Caco-2 (cell line): ENCODE results near the gene YIPF3. TPM values are rescaled to one million over a fixed set of nuclear protein-coding genes. Genes with fewer than 3 reads are reported as not detected.
A peak's percentile ranks its signal among the peaks of the same experiment; 100 is the strongest.

Experiments
- BruUV-seq: library from RNA; stranded (reverse); fragments of 400-500 nt; replicated peaks from 2 replicates; lab custom pipeline; 2021; lab: Mats Ljungman, UMichigan
- CTCF ChIA-PET: fragments of 300-600 bp; sonication (Branson Sonifier 250); formaldehyde crosslinking; loops from one replicate; lab custom pipeline; 2022; ENCODE audit warnings: antibody characterized with exemption; lab: Charles Lee
- POLR2A ChIA-PET: fragments of 300-600 bp; sonication (Branson Sonifier 250); formaldehyde crosslinking; loops from one replicate; lab custom pipeline; 2022; ENCODE audit warnings: antibody characterized with exemption; lab: Charles Lee
- DNase-seq, 2 experiments: peaks; one replicate each; pipeline versions ENCODE4 v3.0.0 to v3.0.0-alpha.2; 2020 to 2022
- H3K27me3 ChIP-seq: replicated peaks from 2 replicates; pipeline ENCODE4 v1.6.0; 2011; ENCODE audit warnings: low read length; ENCODE audit not compliant: control insufficient read depth, insufficient read depth
- H3K36me3 ChIP-seq: 2 replicates; pipeline ENCODE4 v1.5.1; 2011; ENCODE audit warnings: low read length; ENCODE audit not compliant: control insufficient read depth, insufficient read depth
- H3K4me1 ChIP-seq: fragments of 250-450 bp; sonication (Bioruptor Pico); 2 replicates; pipeline ENCODE4 v1.5.1; 2020; ENCODE audit warnings: mild to moderate bottlenecking
- H3K4me3 ChIP-seq: 2 replicates; pipeline ENCODE4 v1.5.1; 2011; ENCODE audit warnings: low read depth, mild to moderate bottlenecking, control low read depth, low read length
- H3K9me3 ChIP-seq: fragments of 250-450 bp; sonication (Bioruptor Pico); 2 replicates; pipeline ENCODE4 v1.5.1; 2020; ENCODE audit warnings: mild to moderate bottlenecking, moderate library complexity
- H3K27ac Mint-ChIP-seq: one replicate; pipeline ENCODE4 v1.8.0; 2022; ENCODE audit warnings: mixed read lengths; ENCODE audit not compliant: unreplicated experiment
- H3K27me3 Mint-ChIP-seq: one replicate; pipeline ENCODE4 v1.8.0; 2022; ENCODE audit warnings: mixed read lengths; ENCODE audit not compliant: insufficient read depth, unreplicated experiment
- H3K36me3 Mint-ChIP-seq: one replicate; pipeline ENCODE4 v1.8.0; 2022; ENCODE audit warnings: mild to moderate bottlenecking, mixed read lengths; ENCODE audit not compliant: insufficient read depth, unreplicated experiment
- H3K4me1 Mint-ChIP-seq: one replicate; pipeline ENCODE4 v1.8.0; 2022; ENCODE audit warnings: low read depth, mixed read lengths; ENCODE audit not compliant: unreplicated experiment
- H3K4me3 Mint-ChIP-seq: one replicate; pipeline ENCODE4 v1.8.0; 2022; ENCODE audit warnings: mild to moderate bottlenecking, moderate library complexity, mixed read lengths; ENCODE audit not compliant: unreplicated experiment
- H3K9me3 Mint-ChIP-seq: one replicate; pipeline ENCODE4 v1.8.0; 2022; ENCODE audit warnings: mixed read lengths; ENCODE audit not compliant: unreplicated experiment
- CTCF ChIP-seq, 2 experiments: fragments of 200-600 bp in 1 of 2; IDR thresholded peaks; 1 replicate in 1 of 2; 2 replicates in 1 of 2; pipeline versions ENCODE4 v1.5.1 to v1.8.0; 2011 to 2022; ENCODE audit warnings: antibody characterized with exemption in 1 of 2, control low read depth in 1 of 2, inconsistent platforms in 1 of 2, low read depth in 1 of 2, low read length in 1 of 2, mild to moderate bottlenecking in 1 of 2, moderate library complexity in 1 of 2; ENCODE audit not compliant: insufficient read depth in 1 of 2, severe bottlenecking in 1 of 2, unreplicated experiment in 1 of 2
- intact Hi-C: fragments of 100-400 bp; cut with micrococcal nuclease; formaldehyde crosslinking; loops from one replicate; pipeline ENCODE4 v1.10.0; 2022; ENCODE audit not compliant: unreplicated experiment
- total RNA-seq: library from RNA; stranded (reverse); gene quantifications from 2 replicates; pipeline ENCODE4 v1.2.3, GENCODE V29; 2022

The YIPF3 gene
- total RNA-seq, 1 experiment from 2014 or later = 99.8 TPM

DNA sequence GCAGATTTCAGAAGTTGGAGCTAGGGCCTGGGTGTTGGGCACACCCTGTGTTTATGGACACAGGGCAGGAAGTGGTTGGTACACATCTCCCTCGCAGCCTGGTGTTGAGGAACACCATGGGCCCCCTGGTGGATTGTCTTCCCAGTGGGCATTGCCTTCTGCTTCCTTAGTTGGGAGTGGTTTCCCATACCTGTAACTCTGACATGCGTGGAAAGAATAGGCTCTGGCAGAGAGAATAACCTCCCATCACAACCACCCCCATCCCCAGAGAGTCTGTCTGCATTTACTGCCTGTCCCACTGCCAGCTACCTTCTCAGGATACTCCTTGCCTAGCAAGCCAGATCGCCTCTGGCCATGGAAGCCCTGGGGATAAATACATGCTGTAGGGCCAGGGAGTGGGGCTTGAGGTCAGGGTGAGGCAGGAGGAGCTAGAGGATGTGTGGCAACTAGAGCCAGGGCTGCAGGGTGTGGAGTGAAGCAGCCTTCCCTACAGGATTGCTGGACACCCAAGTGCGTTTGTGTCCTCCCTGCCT, 21.3 kb downstream of the YIPF3 start:
- ChIA-PET CTCF (interaction anchor here (1.4 to 2.4 kb wide), 4 partner anchors 11 to 126 kb away, joined by 6 to 19 read pairs (median 10); partner anchors contain the start of genes DLK2 and ZNF318), POLR2A (no interaction called here)
- H3K27ac Mint-ChIP-seq = peak overlapping the region; percentile 30
- H3K4me3 Mint-ChIP-seq = no peak overlapping the region
- intact Hi-C loops = no loop called here
- H3K36me3 Mint-ChIP-seq = peaks cover 21% of the 10 kb centered on the region
- BruUV-seq = no TSS peak
- H3K27me3 Mint-ChIP-seq = no peaks in the 10 kb centered on the region
- no peaks in the 10 kb centered on the region for H3K9me3 ChIP-seq
- H3K9me3 Mint-ChIP-seq = no peaks in the 10 kb centered on the region
- no peak for DNase-seq
- H3K27me3 ChIP-seq = no peaks in the 10 kb centered on the region
- peak in 1 of 2 experiments; percentile 21 for TF ChIP-seq CTCF (IDR thresholded peaks at IDR 0.05; ENCODE audit: insufficient read depth in 1 of 2, low read depth in 1 of 2, low read length in 1 of 2, severe bottlenecking in 1 of 2, unreplicated experiment in 1 of 2)
- H3K4me1 Mint-ChIP-seq = peaks cover 20% of the 10 kb centered on the region
- H3K4me3 ChIP-seq = no peak overlapping the region
- peaks cover 37% of the 10 kb centered on the region for H3K4me1 ChIP-seq
- peaks cover 3% of the 10 kb centered on the region; the same call in 1 of the 2 replicates for H3K36me3 ChIP-seq

- Histone ChIP-seq H3K4me3 (no peak overlapping the region), H3K4me1 (peaks cover 37% of the 10 kb centered on the region), H3K27me3 (no peaks in the 10 kb centered on the region), H3K36me3 (peaks cover 2% of the 10 kb centered on the region; the same call in 1 of the 2 replicates), H3K9me3 (no peaks in the 10 kb centered on the region)
- no peak for TF ChIP-seq CTCF (IDR thresholded peaks at IDR 0.05; ENCODE audit: insufficient read depth in 1 of 2, low read depth in 1 of 2, low read length in 1 of 2, severe bottlenecking in 1 of 2, unreplicated experiment in 1 of 2)
- intact Hi-C loops = no loop called here
- Mint-ChIP-seq H3K9me3 (no peaks in the 10 kb centered on the region), H3K4me3 (no peak overlapping the region), H3K36me3 (peaks cover 21% of the 10 kb centered on the region), H3K27ac (no peak overlapping the region), H3K27me3 (no peaks in the 10 kb centered on the region), H3K4me1 (peaks cover 20% of the 10 kb centered on the region)
- ChIA-PET POLR2A (no interaction called here), CTCF (no interaction called here)
- no TSS peak for BruUV-seq
- DNase-seq = no peak
Observed at GRCh38 chr6:43494766-43495165, 22.0 kb downstream of the YIPF3 start.

DNA sequence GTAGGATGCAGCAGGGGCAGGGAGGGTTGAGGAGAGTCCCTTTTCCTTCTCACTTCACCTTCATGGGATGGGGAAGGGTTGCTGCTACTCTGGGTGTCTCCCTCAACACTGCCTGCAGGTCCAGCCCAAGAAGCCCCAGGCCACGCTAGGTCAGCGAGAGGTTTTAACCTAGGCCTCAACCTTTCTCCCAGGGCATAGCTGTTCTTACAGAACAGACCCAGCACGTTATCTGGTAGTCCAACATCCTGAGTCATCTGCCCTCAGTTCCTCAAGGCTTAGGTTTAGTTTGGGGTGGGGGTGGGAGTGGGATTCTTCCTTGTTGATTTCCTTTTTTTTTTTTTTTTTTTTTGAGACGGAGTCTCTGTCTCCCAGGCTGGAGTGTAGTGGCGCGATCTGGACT, 22.4 kb downstream of the YIPF3 start:
- Histone ChIP-seq H3K36me3 (peaks cover 2% of the 10 kb centered on the region; the same call in 1 of the 2 replicates), H3K4me3 (no peak overlapping the region), H3K9me3 (no peaks in the 10 kb centered on the region), H3K27me3 (no peaks in the 10 kb centered on the region), H3K4me1 (peaks cover 37% of the 10 kb centered on the region)
- no peak for TF ChIP-seq CTCF (IDR thresholded peaks at IDR 0.05; ENCODE audit: insufficient read depth in 1 of 2, low read depth in 1 of 2, low read length in 1 of 2, severe bottlenecking in 1 of 2, unreplicated experiment in 1 of 2)
- no peaks in the 10 kb centered on the region for H3K27me3 Mint-ChIP-seq
- peaks cover 20% of the 10 kb centered on the region for H3K4me1 Mint-ChIP-seq
- H3K27ac Mint-ChIP-seq = no peak overlapping the region
- DNase-seq = no peak
- intact Hi-C loops = no loop called here
- POLR2A ChIA-PET = interaction anchor here (0.9 kb wide), 1 partner anchor 9 kb away, joined by 3 read pairs; no protein-coding TSS in a partner anchor
- H3K36me3 Mint-ChIP-seq = peaks cover 17% of the 10 kb centered on the region
- no peaks in the 10 kb centered on the region for H3K9me3 Mint-ChIP-seq
- CTCF ChIA-PET = interaction anchor here (1.0 kb wide), 1 partner anchor 17 kb away, joined by 3 read pairs; the partner anchor contains the start of gene TJAP1
- no peak overlapping the region for H3K4me3 Mint-ChIP-seq
- BruUV-seq = no TSS peak
